Measurements from ENCODE around the gene SLC2A11.
A peak's percentile ranks its signal among the peaks of the same experiment; 100 is the strongest.

The SLC2A11 gene

DNA sequence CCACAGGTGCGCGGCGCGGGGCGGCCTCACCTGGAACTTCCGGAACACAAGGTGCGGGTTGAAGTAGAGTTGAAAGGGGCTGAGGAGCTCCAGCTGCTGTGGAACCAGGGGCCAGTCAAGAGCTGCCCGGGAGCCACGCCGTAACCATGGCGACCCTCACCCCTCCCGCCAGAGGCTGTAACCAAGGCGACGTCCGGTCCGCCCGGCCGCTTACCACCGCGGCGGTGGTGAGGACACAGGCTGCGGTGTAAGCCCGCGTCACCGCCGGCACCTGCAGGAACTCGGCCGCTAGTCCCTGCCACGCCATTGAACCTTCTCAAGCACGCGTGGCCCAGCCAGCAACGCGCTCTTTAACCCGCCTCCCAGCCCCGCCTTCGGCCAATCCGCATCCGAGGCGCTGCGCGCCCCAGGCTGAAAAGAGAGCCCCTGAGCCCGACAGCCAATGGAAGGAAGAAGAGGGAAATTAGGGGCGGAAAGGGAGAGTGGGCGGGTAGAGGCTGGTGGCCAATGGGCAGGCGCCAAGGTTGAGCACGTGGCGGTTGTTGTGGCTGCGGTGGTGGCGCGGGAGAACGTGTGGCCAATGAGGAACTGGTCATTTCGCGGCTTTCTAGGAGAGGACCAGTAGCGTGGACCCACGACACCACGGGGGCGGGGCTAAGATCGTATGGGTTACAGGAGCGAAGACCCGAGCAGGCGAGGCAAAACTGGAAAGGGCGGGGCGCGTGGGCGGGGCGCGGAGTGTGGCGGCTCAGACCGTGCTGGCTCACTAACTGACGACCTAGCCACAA lies 18.8 kb upstream of the SLC2A11 start, which contains the start of gene DERL3:
Gene DERL3, minus strand, starts transcription at position 326 of the 788 bp plus-strand sequence. Its CDS starts 19 bp downstream, at position 307.
- Histone ChIP-seq H3K27me3 (no peaks in the 10 kb centered on the region), H3K9ac (peak within 1 kb of the TSS; percentile 42 to 78 (median 72); a peak in 21 of 22 replicates), H4K20me1 (peaks cover 0 to 47% (median 38%) of the 10 kb centered on the region in 11 experiments; a peak in 20 of 22 replicates), H3K36me3 (peaks cover 24 to 37% (median 27%) of the 10 kb centered on the region in 11 experiments), H3K27ac (peak within 1 kb of the TSS in 10 of 11 experiments; percentile 31 to 78 (median 70); a peak in 17 of 22 replicates), H3K4me3 (peak within 1 kb of the TSS; percentile 49 to 72 (median 56)), H3K4me1 (peaks cover 14 to 80% (median 73%) of the 10 kb centered on the region in 10 experiments), H3K9me3 (replicated peaks in 1 of 11) (no peaks in the 10 kb centered on the region), H3K4me2 (peak within 1 kb of the TSS; percentile 72 to 98 (median 93))
- TF ChIP-seq Cebpa-rat (IDR thresholded peaks at IDR 0.05) = no peak

DNA sequence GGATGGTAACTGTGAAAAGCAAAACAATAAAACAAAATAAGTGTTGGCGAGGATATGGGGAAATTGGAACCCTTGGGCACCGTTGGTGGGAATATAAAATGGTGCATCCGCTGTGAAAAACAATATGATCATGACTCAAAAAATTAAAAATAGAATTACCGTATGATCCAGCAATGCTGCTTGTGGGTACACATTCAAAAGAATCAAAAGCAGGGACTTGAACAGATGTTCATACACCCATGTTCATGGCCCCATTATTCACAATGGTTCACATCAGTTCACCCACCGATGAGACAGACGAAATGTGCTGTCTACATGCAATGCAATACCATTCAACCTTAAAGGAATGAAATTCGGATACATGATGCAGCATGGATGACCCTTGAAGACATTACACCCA lies 17.6 kb upstream of the SLC2A11 start:
- peaks cover 15 to 27% (median 18%) of the 10 kb centered on the region in 11 experiments for H3K36me3 ChIP-seq
- H3K9me3 ChIP-seq (replicated peaks in 1 of 11) = no peaks in the 10 kb centered on the region
- H3K27ac ChIP-seq = peak overlapping the region in 1 of 11 experiments; percentile 57; a peak in 1 of 22 replicates
- H3K4me1 ChIP-seq = peaks cover 24 to 90% (median 81%) of the 10 kb centered on the region in 10 experiments
- H3K27me3 ChIP-seq = no peaks in the 10 kb centered on the region
- H3K4me2 ChIP-seq = peak overlapping the region in 10 of 11 experiments; percentile 72 to 98 (median 92); a peak in 14 of 22 replicates
- H3K9ac ChIP-seq = 0 out of 22 replicates have a peak overlapping the region, but pooled peaks of 3 of the 11 experiments have one; percentile 72 to 76 (median 75)
- TF ChIP-seq Cebpa-rat (IDR thresholded peaks at IDR 0.05) = no peak
- H3K4me3 ChIP-seq = no peak overlapping the region
- peaks cover 0 to 38% (median 32%) of the 10 kb centered on the region in 11 experiments; a peak in 20 of 22 replicates for H4K20me1 ChIP-seq

DNA sequence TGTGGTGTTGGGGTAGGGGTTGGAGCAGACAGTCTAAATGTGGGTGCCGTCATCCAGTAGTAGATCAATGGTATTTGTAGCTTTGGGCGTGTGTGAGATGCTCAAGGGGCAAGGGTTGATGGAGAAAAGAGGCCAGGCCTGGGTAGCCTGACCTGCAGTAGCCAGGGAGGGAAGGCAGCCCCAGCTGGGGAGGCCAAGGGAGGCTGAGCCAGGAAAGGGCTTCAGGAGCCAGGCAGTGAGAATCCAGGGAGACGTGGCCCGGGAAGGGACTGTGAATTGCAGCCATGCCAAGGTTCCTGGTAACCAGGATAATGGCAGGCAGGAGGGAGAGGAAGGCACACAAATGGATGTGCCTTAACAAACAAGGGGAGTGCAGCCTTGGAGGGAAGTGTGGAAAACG lies 16.4 kb upstream of the SLC2A11 start:
- no peak for TF ChIP-seq Cebpa-rat (IDR thresholded peaks at IDR 0.05)
- H4K20me1 ChIP-seq = peaks cover 0 to 33% (median 20%) of the 10 kb centered on the region in 11 experiments; a peak in 19 of 22 replicates
- H3K4me1 ChIP-seq = peaks cover 37 to 91% (median 82%) of the 10 kb centered on the region in 10 experiments
- peak overlapping the region in 6 of 11 experiments; percentile 74 to 96 (median 88); a peak in 8 of 22 replicates for H3K4me2 ChIP-seq
- H3K36me3 ChIP-seq = peaks cover 2 to 14% (median 5%) of the 10 kb centered on the region in 11 experiments; a peak in 16 of 22 replicates
- H3K4me3 ChIP-seq = no peak overlapping the region
- H3K27me3 ChIP-seq = no peaks in the 10 kb centered on the region
- no peaks in the 10 kb centered on the region for H3K9me3 ChIP-seq (replicated peaks in 1 of 11)
- peak overlapping the region in 4 of 11 experiments; percentile 46 to 74 (median 48); a peak in 7 of 22 replicates for H3K9ac ChIP-seq
- peak overlapping the region in 8 of 11 experiments; percentile 21 to 90 (median 81); a peak in 13 of 22 replicates for H3K27ac ChIP-seq

DNA sequence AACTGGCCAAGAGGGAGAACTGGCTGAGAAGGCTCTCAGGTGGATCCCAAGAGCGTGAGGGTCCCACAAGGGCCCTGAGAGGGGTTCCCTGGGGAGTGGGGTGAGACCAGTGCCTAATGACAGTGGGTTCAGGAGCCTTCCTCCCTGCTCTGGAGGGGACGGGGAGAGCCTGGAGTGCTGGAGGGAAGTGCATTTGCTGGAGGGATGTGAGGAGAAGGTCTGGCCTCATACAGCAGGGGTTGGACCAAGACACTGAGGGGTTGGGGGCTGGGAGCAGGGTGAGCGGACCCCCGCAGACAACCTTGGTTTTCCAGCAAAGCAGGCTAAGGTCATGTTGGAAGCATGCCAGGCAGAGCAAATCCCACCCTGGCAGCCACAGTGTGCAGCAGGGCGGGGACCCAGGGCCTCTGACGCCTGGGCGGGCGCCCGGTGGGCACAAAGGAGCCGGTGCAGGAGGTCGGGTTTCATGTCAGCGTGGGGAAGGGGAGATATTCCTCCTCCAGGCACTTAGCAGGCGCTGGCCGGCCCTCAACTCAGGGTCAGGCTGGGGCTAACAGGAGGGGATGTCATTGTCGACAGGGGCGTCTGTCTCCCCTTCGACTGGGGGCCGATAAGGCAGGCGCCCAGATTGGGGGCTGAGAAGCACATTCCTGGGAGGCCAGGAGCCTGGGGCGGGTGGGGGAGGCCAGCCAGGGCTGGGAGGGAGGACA lies 15.8 kb upstream of the SLC2A11 start:
- Histone ChIP-seq H3K9ac (peak overlapping the region in 4 of 11 experiments; percentile 46 to 74 (median 48); a peak in 8 of 22 replicates), H3K4me2 (peak overlapping the region in 7 of 11 experiments; percentile 74 to 96 (median 88); a peak in 12 of 22 replicates), H3K36me3 (peaks cover 0 to 8% (median 0%) of the 10 kb centered on the region in 11 experiments; a peak in 5 of 22 replicates), H3K4me3 (no peak overlapping the region), H3K27ac (peak overlapping the region in 8 of 11 experiments; percentile 35 to 90 (median 81); a peak in 14 of 22 replicates), H3K4me1 (peaks cover 43 to 91% (median 82%) of the 10 kb centered on the region in 10 experiments), H3K27me3 (no peaks in the 10 kb centered on the region), H4K20me1 (peaks cover 0 to 28% (median 14%) of the 10 kb centered on the region in 11 experiments; a peak in 19 of 22 replicates), H3K9me3 (replicated peaks in 1 of 11) (no peaks in the 10 kb centered on the region)
- TF ChIP-seq Cebpa-rat (IDR thresholded peaks at IDR 0.05) = no peak

DNA sequence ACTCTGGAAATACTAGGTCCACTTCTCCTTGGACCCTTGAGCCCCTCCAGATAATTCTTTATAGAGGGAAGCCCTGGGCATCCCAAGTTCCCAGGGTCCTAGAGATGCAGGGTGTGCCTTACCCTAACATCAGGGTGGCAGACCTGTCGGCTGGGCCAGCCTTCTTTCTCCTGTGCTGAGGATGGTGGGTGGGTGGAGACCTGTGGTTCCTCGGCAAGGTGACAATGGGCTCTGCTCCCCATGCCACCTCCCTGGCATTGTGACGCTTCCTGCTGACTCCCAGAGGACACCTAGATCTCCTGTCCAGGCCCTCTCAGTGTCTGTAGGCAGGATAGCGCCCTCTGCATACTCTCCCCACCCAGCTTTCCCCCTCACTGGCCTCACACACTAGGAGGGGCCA lies 15.1 kb upstream of the SLC2A11 start:
- H3K9me3 ChIP-seq (replicated peaks in 1 of 11) = no peaks in the 10 kb centered on the region
- peak overlapping the region in 7 of 11 experiments; percentile 11 to 77 (median 67); a peak in 8 of 22 replicates for H3K9ac ChIP-seq
- peaks cover 0 to 21% (median 7%) of the 10 kb centered on the region in 11 experiments; a peak in 19 of 22 replicates for H4K20me1 ChIP-seq
- peaks cover 0 to 3% (median 0%) of the 10 kb centered on the region in 11 experiments; a peak in 4 of 22 replicates for H3K36me3 ChIP-seq
- H3K27ac ChIP-seq = peak overlapping the region in 8 of 11 experiments; percentile 35 to 90 (median 81); a peak in 14 of 22 replicates
- H3K4me3 ChIP-seq = no peak overlapping the region
- TF ChIP-seq Cebpa-rat (IDR thresholded peaks at IDR 0.05) = no peak
- peak overlapping the region in 9 of 11 experiments; percentile 74 to 96 (median 87); a peak in 15 of 22 replicates for H3K4me2 ChIP-seq
- no peaks in the 10 kb centered on the region for H3K27me3 ChIP-seq
- peaks cover 45 to 91% (median 82%) of the 10 kb centered on the region in 10 experiments for H3K4me1 ChIP-seq

DNA sequence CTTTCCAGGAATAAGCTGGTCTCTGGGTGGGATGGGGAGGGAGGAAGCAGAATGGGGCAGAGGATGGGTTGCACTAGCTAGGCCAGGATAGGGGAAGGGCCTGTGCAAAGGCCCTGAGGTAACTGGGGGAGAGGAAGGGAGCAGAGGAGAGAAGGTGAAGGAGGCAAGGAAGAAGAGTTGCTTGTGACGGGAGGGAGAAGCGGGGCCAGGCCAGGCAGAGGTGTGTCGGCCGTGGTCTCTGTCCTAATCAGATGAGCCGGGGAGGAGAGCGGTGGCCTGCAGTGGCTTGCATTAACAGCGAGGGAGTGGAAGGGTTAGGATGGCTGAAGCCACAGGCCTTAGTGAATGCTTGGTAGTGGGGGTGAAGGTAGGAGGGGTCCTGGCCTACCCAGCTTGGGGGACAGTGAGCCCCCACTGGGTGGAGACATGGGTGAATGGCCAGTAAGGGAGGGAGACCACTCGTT lies 12.9 kb upstream of the SLC2A11 start:
- H4K20me1 ChIP-seq = peaks cover 0 to 8% (median 0%) of the 10 kb centered on the region in 11 experiments; a peak in 1 of 22 replicates
- no peak for TF ChIP-seq Cebpa-rat (IDR thresholded peaks at IDR 0.05)
- H3K9ac ChIP-seq = peak overlapping the region; percentile 28 to 77 (median 62); a peak in 19 of 22 replicates
- H3K4me2 ChIP-seq = peak overlapping the region; percentile 63 to 96 (median 87)
- no peaks in the 10 kb centered on the region for H3K9me3 ChIP-seq (replicated peaks in 1 of 11)
- peaks cover 54 to 98% (median 88%) of the 10 kb centered on the region in 10 experiments for H3K4me1 ChIP-seq
- H3K4me3 ChIP-seq = peak overlapping the region in 1 of 10 experiments; percentile 25; a peak in 2 of 20 replicates
- no peaks in the 10 kb centered on the region for H3K36me3 ChIP-seq
- H3K27ac ChIP-seq = peak overlapping the region in 10 of 11 experiments; percentile 12 to 90 (median 80); a peak in 19 of 22 replicates
- H3K27me3 ChIP-seq = no peaks in the 10 kb centered on the region

DNA sequence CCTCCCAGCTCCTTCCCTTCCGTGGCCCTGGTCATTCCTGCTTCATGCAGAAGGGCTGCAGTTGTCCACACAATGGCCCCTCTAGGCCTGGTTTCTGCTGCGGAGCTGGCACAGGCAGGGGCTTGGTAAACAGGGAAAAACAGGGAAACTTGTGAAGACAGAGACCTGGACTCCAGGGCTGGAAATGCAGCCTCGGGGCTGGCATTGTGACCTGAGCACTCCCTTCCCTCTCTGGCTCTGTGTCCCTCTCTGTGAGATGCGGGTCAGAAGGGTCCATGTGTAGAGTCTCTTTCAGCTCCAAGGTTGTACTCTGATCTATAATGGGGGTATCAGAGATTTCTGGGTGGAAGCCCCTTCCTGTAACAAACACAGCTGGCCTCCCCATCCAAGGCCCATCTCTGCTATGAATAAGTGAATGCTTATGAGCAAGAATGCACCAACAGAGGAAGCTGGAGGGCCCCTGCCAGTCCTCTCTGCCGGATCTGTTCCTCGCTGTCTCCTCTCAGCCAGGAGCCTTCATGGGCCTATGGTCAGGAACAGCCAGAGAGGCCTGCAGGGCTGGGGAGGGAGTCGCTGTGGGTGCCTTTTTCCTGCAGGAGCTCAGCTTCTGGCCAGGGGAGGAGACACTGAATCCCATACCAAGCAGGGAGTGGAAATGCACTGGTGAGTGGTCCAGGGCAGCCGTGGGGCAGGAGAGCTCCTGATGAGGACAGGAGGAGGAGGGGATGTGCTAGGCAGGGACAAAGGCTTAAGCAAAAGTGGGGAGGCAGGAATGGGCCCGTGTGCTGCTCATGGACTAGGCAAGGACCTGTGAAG lies 12.2 kb upstream of the SLC2A11 start:
- no peak for TF ChIP-seq Cebpa-rat (IDR thresholded peaks at IDR 0.05)
- peak overlapping the region in 10 of 11 experiments; percentile 18 to 77 (median 64); a peak in 18 of 22 replicates for H3K9ac ChIP-seq
- peaks cover 54 to 98% (median 92%) of the 10 kb centered on the region in 10 experiments for H3K4me1 ChIP-seq

More for the DNA sequence above, 12.2 kb upstream of the SLC2A11 start:
- Histone ChIP-seq H4K20me1 (peaks cover 0 to 8% (median 0%) of the 10 kb centered on the region in 11 experiments; a peak in 1 of 22 replicates), H3K4me3 (peak overlapping the region in 1 of 10 experiments; percentile 25; a peak in 1 of 20 replicates), H3K9me3 (replicated peaks in 1 of 11) (no peaks in the 10 kb centered on the region), H3K36me3 (no peaks in the 10 kb centered on the region), H3K4me2 (peak overlapping the region; percentile 63 to 96 (median 87)), H3K27ac (peak overlapping the region in 10 of 11 experiments; percentile 12 to 90 (median 80); a peak in 19 of 22 replicates), H3K27me3 (no peaks in the 10 kb centered on the region)

Measured in BLaER1 treated with 17β-estradiol and CSF1 and Interleukin-3, amounts not matched to agents 10 nM and 100 nM (cell line).